ENCODE results near the gene KRI1.
A peak's percentile ranks its signal among the peaks of the same experiment; 100 is the strongest.
"Not testable (repeated sequence)": the region's sequence is repeated elsewhere in the genome, so short reads cannot be mapped to it uniquely, and the experiment has no call there.

KRI1 gene

DNA sequence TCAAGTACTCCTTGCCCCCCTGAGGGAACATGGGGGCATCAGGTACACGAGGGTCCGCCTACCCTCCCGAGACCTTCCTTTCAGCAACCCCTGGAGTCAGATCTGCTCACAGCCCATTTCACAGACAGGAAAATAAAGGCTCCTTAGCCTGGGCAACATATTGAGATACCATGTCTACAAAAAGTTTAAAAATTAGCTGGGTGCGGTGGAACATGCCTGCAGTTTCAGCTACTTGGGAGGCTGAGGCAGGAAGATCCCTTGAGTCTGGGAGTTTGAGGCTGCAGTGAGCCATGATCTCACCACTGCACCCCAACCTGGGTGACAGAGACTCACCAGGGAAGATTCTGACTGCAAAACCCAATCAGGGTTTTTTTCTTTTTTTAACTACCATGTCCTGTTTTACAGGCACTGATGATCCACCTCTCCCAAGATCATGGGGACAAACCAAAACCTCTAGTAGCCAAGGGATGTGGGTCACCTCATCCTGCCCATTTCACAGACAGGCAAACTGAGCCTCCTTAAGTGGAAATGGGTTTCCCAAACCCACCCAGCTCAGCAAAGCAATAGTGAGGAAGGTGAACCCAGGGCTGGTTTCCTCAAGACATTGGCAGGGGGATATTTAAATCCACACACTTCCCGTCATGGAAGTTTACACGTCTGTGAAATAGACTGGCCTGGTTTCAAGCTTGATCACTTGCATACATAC is 9.4 kb upstream of the KRI1 start:
- no peak for DNase-seq (ENCODE audit: low spot score)

DNA sequence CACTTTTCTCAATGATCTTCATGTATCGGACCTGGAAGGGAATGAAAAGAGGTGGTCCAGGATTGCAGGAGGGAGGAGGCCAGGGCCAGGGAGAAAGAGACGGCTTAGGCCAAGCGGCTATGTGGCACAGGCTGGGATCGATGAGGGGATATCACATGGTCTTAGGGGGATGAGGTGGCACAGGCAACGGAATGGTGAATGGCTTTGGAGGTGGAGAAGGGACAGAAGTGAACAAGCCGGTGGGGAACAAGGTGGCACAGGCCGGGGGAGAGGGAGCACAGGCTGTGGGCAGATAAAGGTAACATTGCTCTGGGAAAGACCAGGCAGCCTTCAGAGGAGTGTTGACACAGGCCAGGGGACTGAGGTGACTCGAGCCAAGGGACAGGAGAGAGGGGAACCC is 8.7 kb upstream of the KRI1 start:
- DNase-seq (ENCODE audit: low spot score), result no peak

DNA sequence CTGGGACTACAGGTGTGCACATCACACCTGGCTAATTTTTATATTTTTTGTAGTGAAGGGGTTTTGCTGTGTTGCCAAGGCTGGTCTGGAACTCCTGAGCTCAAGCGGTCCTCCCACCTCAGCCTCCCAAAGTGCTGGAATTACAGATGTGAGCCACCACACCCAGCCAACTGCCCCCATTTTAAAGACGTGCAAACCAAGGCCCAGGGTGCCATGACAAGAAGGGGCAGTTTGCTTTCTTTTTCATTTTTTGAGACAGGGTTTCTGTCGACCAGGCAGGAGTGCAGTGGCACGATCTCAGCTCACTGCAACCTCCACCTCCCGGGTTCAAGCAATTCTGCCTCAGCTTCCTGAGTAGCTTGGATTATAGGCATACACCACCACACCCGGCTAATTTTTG is 8.0 kb upstream of the KRI1 start:
- not testable (repeated sequence) for DNase-seq (ENCODE audit: low spot score)

DNA sequence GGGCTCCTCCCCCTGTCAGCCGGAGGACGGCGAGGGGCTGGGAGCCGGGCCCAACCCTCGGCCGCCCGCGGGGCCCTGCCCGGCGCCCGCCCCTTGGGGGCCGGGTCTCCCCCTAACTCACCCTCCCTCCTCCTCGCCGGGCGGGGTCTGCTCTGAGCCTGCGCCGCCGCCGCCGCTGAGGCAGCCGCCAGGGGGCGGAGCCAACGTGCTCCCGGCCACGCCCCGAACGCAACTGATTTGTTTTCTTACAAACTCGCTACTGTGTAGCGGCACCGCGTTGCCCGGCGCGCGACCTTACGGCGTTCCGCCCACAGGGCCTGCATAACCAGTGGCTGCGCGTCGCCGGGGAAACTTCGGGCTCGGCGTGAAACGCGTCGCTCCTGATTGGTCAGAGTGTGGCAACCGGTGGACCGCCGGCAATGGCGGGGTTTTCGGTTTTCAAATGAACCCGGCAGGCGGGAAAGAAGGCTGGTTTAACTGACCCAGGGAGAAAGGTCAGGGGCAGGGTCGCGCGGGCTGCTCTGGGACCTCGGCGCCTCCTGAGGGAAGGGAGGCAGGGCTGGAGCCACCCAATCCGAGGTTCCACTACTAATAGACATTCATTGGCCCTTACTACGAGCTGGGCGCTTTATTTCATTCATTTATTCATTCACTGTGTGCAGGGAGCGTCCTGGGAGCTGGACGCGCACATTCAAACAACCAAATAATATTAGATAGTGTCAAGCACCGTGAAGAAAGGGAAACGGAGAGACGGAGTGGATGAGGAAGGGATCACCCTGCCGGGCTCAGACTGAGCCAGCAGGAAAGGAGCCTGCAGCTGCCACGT is 3.2 kb upstream of the KRI1 start, which contains the start of gene CDKN2D:
TSS of gene CDKN2D (minus strand) at position 154 of the 826 bp plus-strand sequence. CDS start 326 bp downstream, outside the sequence.
- peak; percentile 99 for DNase-seq (ENCODE audit: low spot score)

DNA sequence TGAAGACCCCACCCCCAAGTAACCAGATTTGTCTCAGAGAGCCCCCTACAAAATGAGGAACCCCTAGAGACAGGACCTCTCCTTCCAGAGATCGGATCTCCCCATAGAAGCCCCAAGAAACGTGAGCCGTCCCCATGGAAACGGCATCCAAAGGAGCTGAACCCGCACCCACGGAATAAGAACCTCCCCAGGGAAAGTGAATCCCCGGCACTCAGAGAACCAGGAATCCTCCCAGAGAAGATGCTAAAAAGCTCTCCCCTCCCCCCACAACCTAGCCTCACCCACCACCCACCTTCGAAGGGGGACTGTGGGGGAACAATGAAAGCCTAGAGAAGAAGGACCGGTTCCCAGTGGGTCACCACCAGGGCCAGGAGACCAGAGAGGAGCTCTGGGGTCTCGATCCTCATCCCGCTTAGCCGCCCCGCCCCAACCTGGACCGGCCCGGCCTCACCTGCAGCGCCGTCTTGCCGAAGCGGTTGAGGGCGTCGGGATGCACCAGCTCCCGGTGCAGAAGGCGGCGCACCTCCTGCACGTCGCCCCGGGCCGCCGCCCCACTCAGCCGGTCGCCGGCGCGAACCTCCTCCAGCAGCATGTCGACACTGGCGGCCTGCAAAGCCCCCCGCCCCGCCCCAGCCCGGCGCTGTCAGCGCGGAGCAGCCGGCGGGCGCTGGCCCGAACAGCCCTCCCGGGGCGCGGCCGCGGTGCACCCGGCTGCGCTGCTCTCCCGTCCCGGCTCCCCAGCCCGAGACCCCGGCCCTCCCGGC is 2.4 kb upstream of the KRI1 start:
- DNase-seq (ENCODE audit: low spot score), result peak; percentile 53

DNA sequence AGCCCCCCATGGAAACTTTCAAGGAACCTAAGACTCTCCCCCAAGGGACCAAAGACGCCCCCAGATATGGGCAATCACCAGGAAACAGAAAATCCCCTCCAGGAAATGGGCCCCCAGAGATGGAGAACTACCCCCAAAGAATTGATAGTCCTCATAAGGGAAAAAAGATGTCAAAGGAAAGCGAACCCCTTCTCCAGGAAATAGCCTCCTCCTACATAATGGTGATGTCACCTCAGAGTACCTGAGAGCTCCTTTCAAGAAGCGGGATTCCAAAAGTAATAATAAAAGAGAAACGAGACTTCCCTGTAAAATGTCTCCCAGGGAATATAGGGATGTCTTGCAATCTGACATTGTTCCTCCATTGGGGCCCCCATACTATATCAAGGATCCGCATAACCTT is 1.8 kb upstream of the KRI1 start:
- DNase-seq (ENCODE audit: low spot score), result peak; percentile 31

DNA sequence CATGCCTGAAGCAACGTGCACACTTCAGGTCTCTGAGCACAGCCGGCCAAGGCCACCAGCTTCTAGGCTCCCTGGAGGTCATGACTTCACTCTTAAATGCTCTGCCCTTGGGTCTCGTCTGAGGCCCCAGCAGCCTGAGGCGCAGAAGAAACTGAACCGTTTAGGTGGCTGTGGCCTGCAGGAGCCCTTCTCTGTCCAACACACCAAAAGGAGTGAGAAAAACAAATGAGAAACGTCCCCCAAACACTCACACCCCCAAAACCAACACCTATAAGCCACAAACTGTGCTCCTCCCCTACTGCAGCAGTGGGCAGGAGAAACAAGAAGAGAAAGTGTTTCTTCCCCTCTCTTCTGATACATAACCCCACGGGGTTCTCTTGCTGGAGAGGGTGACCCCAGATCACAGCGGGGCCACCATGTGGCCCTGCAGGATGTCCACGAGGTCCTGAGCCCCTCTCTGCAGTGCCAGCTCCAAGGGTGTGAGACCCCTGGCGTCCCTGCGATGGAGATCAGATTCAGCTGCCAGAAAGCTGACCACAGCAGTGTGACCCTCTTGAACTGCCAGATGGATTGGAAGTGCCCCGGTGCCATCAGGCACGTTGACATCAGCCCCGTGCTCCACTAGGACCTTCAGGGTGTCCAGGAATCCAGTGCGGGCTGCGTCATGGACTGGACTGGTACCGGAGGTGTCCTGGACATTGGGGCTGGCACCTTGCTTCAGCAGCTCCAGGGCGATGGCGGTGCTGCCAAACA is 1.0 kb upstream of the KRI1 start:
- DNase-seq (ENCODE audit: low spot score), result peak; percentile 53

DNA sequence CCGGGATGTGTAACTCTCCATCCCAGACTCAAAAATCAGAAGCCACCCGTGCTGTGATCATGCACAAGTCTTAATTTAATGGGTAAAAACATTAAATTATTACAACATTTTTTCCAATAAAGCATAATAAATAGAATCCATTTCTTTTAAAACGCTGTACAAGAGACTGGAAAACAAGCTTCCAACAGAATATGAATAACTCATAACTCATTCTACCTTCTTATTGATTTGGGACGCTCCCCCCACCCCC is 523 bp upstream of the KRI1 start:
- DNase-seq (ENCODE audit: low spot score), result no peak

DNA sequence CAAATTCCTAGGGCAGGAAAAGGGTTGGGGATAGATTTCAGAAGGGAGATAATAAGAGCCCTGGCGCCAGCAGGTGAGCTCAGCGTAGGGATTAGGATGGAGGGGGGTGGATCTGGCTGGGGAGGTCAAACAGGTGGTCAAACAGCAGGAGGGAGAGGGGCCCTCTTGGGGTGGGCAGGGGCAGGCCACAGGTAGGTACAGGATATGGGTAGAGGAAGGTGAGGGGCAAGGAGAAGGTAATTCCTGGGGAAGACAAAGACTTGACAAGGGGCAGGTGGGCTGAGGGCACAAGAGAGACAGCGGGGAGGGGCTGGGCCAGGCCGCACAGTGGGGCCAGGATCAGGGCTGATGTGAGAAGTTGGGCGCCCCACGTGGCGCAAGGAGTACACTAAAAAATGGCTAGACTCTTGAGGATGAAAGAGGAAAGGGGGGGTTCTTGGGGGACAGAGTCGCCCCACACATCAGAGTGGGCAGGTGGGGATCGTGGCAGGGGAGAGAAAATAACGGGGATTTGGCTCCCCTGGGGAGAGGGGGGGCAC is 713 bp downstream of the KRI1 start:
- peak; percentile 71 for DNase-seq (ENCODE audit: low spot score)

DNA sequence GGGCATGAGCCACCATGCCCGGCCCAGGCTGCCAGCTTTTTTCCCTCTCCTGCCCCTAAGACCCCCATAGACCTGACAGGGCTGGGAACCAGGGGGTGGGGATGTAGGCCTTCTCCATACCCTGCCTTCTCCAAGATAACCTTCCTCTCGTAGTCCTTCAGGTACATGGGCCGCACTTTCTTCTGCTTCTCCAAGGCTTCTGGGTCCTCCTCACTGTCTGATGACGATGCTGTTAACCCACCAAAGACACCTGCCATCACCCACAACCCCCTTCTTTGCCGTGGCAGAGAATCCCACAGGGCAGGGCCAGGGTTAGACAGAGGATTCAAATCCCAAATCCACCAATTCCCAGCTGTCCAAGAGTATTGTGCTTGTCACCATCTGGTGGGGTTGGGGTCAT is 3.2 kb downstream of the KRI1 start:
- DNase-seq (ENCODE audit: low spot score), result no peak

DNA sequence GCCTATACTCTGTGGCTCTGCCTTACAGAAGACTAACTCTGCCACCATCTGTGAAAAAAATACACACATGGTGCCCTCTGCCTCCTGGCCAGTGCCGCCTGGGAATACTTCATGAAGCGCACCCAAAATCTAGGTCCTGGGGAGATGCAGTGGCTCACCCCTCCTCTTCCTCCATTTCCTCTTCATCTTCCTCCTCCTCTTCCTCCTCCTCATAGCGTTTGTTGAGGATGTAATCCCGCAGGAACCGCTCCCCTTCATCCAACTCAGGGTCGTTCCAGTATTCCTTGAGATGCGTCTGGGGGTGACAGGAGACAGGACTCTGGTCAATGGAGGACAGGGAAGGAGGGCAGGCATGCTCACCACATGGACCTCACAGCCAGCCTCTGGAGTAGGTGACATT is 5.7 kb downstream of the KRI1 start:
- DNase-seq (ENCODE audit: low spot score), result no peak

DNA sequence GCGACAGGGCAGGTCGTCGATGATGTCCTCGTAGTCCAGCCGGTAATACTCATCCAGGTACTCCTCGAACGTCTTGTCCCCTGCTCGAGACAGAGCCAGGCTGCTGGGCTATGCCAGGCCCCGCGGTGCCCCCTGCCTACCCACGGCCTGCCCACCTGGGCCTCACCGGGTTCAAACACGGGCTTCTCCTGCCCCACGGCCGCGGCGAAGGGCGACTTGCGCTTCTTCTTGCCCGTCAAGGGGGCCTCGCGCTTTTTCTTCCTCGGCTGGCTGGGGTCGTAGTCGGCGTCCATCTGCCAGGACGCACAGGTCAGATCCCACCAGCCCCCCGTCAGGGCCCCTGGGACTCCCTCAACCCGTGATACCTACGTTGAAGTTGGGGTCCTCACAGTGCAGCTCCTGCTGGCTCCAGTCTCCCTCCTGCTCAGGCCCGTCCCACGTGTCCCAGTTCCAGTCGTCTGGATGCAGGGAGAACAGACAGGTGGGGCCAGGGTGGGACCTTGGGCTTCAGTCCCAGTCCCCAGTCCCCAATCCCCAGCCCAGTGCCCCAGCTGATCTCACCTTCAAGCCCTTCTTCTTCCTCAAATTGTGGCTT is 8.1 kb downstream of the KRI1 start:
- DNase-seq (ENCODE audit: low spot score), result no peak

DNA sequence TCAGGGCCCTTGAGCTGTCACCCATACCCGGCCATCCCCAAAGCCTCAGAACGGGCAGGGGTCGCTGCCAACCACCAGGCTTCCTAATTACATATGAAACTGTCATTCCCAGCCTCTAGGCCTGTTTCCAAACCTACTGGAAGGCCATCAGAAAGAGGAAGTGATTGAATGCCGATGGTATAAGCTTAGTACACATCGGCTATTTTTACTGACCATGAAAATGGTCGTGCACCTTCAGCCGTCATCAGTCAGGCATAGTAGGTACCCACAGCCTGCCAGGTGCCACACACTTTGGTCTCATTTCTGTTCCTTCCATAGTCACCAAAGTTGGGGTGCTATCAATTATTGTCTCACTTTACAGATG is 10.2 kb downstream of the KRI1 start:
- DNase-seq (ENCODE audit: low spot score), result no peak

DNA sequence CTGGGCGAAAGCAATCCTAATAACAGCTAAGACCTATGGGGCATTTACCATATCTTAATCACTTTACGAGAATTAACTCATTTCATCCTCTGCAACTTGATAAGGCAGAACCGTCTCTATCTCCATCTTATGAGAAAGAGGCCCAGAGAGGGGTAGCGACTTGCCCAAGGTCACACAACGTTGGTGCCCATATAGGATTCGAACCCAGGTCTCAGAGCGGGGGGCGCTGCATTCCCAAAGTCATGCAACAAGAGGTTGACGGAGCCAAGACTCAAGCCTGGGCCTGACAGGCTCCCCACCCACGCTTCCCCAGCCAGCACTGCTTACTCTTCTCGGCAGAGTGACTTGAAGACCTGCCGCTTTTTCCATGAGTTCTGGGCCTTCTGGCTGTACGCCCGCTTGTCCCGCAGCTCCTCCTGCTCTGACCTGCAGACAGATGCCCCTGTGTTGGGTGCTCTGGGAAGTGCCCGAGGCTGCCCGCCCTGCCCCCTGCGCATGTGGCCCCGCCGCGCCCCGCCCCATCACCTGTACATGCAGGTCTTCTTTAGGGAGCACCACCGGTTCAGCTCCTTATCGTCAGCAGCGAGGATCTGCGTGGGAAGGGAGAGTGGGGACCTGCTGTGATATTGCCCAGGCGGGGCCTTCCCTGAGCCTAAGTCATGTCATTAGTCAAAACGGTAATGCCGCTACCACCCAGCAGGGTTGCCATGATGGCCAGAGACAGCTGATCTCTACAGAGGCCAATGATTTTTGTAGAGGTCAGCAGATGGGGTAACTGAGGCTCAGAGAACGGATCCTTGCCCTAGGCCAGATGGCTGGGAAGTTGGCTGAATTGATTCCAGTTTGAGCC is 10.8 kb downstream of the KRI1 start:
- no peak for DNase-seq (ENCODE audit: low spot score)

DNA sequence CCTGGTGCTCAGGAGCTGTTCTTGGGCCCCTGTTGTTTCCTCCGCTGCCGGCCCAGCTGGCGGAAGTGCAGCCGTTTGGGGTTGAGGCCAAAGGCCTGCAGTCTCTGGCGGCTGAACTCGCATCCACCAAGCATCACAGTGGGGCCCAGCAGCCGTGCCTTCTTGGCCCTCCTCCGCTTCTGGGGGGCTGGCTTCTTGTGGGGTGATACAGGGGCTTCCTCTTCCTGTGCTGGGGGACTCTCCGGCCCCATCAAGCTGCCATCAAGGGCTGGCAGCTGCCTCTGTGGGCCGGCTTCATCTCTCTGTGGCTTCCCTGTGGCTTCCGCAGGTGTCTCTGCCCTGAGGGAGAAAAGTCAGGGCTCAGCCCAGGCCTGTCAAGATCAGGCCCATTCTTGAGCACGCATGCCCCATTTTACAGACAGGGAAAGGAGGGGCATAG is 11.8 kb downstream of the KRI1 start:
- no peak for DNase-seq (ENCODE audit: low spot score)

DNA sequence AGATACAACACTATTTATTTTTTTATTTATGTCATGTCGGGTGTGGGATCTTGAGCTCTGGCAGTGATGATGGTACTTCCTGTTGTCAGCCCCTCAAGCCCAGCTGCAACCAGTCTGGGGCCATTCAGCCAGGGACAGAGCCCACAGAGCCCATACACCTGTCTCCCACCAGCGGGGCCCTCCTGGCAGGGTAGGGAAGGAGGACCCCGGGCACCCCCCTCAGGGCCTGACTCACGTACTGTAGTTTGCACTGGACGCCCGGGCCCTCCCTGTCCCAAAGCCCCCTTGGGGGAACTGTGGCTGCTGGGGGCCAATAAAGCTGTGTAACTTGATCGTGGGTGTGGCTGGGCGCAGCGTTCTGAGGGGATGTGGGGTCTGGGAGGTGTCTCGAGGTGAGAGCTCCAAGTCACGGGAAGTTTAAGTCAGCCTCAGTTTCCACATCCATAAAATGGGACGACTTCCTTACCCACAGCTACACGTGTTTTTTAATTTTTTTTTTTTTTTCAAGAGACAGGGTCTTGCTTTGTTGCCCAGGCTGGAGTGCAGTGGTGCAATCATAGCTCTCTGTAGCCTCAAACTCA is 12.6 kb downstream of the KRI1 start:
- no peak for DNase-seq (ENCODE audit: low spot score)

DNA sequence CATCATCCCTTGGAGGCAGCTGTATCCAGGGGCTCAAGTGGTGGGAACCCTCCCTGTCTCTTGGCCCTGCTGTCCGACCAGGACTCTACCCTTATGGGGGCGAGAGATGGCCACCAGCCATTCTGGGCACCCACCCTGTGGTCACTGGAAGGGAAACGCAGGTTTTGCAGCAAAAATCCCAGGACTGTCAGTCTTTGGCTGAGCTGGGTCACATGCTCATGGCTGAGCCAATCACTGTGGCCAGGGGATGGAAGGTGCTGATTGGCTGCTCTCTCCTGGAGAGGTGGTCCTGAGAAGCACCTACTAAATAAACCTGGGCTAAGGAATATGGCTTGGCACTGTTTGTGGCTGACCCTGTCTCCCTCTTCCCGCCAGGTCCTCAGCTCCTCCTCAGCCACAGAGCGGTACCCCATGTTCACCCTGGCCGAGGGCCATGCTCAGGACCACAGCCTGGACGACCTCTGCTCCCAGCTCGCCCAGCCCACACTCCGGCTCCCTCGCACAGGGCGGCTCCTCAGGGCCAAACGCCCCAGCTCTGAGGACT is 13.2 kb downstream of the KRI1 start:
- no peak for DNase-seq (ENCODE audit: low spot score)

DNA sequence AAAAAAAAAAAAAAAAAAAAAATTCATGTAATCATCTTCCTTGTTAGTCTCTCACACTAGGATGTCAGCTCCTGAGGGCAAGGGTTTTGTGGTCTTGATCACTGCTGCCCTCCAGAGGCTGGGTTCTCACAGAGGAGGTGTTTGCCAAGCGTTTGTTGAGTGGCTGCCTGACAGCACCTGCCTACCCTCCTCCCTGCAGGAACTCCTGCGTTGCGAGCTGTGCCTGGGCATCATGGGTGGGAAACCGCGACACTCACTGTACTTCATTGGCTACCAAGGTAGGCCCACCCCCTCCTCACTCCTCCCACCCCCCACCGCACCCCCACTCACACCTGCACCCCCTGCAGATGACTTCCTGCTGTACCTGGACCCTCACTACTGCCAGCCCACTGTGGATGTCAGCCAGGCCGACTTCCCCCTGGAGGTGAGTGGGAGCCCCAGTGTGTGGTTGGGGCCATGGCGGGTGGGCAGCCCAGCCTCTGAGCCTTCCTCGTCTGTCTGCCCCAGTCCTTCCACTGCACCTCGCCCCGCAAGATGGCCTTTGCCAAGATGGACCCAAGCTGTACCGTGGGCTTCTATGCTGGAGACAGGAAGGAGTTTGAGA is 14.0 kb downstream of the KRI1 start:
- peak; percentile 59 for DNase-seq (ENCODE audit: low spot score)

DNA sequence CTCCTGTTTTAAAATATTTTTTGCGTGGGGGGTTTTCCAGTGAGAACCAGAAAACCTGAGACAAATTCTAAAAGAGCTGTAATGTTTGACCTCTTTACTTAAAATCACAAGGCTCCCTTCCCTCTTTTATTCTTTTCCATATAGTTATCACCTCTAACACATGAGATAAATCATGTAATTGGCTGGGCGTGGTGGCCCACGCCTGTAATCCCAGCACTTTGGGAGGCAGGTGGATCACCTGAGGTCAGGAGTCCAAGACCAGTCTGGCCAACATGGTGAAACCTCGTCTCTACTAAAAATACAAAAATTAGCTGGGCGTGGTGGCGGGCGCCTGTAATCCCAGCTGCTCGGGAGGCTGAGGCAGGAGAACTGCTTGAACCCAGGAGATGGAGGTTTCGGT is 14.8 kb downstream of the KRI1 start:
- DNase-seq (ENCODE audit: low spot score), result not testable (repeated sequence)

DNA sequence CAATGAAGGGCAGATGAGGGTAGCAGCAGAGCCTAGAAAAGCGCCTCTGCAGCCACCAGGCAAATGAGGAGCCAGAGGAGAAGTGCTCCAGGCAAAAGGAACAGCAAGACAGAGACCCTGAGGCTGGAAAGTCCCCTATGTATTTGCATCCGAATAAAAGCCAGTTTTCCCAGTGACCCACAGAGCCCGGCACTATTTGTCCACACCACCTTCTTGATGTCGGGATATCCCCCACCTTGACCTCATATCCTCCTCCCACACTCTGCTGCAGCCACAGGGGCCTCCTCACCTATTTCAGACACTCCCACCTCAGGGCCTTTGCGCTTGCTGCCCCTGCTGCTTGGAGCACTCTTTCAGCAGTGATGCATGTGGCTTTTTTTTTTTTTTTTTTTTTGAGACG is 15.5 kb downstream of the KRI1 start:
- no peak for DNase-seq (ENCODE audit: low spot score)

Data from hematopoietic multipotent progenitor cell treated with erythropoietin and hydrocortisone succinate and interleukin-3 and kit ligand, for 17 days (in vitro differentiated cells).